ENCODE measurements around the gene MTMR1. TPM values are rescaled to one million over a fixed set of nuclear protein-coding genes. Genes with fewer than 3 reads are reported as not detected.
A peak's percentile ranks its signal among the peaks of the same experiment; 100 is the strongest.

The MTMR1 gene
- total RNA-seq, 4 donors from 2014 or later = 17.6 to 28.4 (median 24.6) TPM

GRCh38 chrX:150765782-150766350, 72.7 kb downstream of the MTMR1 start:
- 90 to 92% methylated on average over 7 to 12 of the region's 19 CpGs for WGBS, 2 donors

GRCh38 chrX:150766351-150767044, 73.3 kb downstream of the MTMR1 start:
- no peak overlapping the region for H3K4me3 ChIP-seq (replicated peaks in 1 of 3)
- intact Hi-C loops (cut with DNase I) = no loop called here
- TF ChIP-seq POLR2A (IDR thresholded peaks at IDR 0.05) = no peak
- TF ChIP-seq CTCF (IDR thresholded peaks at IDR 0.05) = no peak
- no peaks in the 10 kb centered on the region for H3K27me3 ChIP-seq
- H3K36me3 ChIP-seq = no peaks in the 10 kb centered on the region
- no peak for DNase-seq
- 86 to 96% methylated on average over 5 to 11 of the region's 13 CpGs for WGBS, 2 donors
- peaks cover 0 to 5% of the 10 kb centered on the region in 2 donors for H3K4me1 ChIP-seq
- no peaks in the 10 kb centered on the region for H3K9me3 ChIP-seq
- H3K27ac ChIP-seq = no peak overlapping the region

More at GRCh38 chrX:150765782-150766350, 72.7 kb downstream of the MTMR1 start:
- H3K9me3 ChIP-seq = no peaks in the 10 kb centered on the region
- no peaks in the 10 kb centered on the region for H3K36me3 ChIP-seq
- intact Hi-C loops (cut with DNase I) = no loop called here
- H3K27me3 ChIP-seq = no peaks in the 10 kb centered on the region
- H3K27ac ChIP-seq = no peak overlapping the region
- H3K4me1 ChIP-seq = peaks cover 0 to 5% of the 10 kb centered on the region in 2 donors
- TF ChIP-seq POLR2A (IDR thresholded peaks at IDR 0.05) (no peak), CTCF (IDR thresholded peaks at IDR 0.05) (no peak)
- no peak overlapping the region for H3K4me3 ChIP-seq (replicated peaks in 1 of 3)
- no peak for DNase-seq

- no peak overlapping the region for H3K4me3 ChIP-seq (replicated peaks in 1 of 3)
- no peaks in the 10 kb centered on the region for H3K9me3 ChIP-seq
- WGBS, 2 donors = 50% methylated on average over 2 of the region's 9 CpGs; no CpG with 5 or more reads in 1 of the 2 donors
- DNase-seq = peak in 1 of 2 donors; percentile 9
- H3K27ac ChIP-seq = no peak overlapping the region
- TF ChIP-seq POLR2A (IDR thresholded peaks at IDR 0.05) (no peak), CTCF (IDR thresholded peaks at IDR 0.05) (no peak)
- H3K36me3 ChIP-seq = no peaks in the 10 kb centered on the region
- intact Hi-C loops (cut with DNase I) = no loop called here
- H3K4me1 ChIP-seq = peaks cover 0 to 5% of the 10 kb centered on the region in 2 donors
- H3K27me3 ChIP-seq = no peaks in the 10 kb centered on the region
Measured at GRCh38 chrX:150767045-150767395, 73.8 kb downstream of the MTMR1 start.

- TF ChIP-seq CTCF (IDR thresholded peaks at IDR 0.05) (no peak), POLR2A (IDR thresholded peaks at IDR 0.05) (no peak)
- Histone ChIP-seq H3K4me3 (replicated peaks in 1 of 3) (no peak overlapping the region), H3K9me3 (no peaks in the 10 kb centered on the region), H3K27me3 (no peaks in the 10 kb centered on the region), H3K27ac (no peak overlapping the region), H3K36me3 (no peaks in the 10 kb centered on the region), H3K4me1 (peaks cover 0 to 5% of the 10 kb centered on the region in 2 donors)
- intact Hi-C loops (cut with DNase I) = no loop called here
- WGBS, 2 donors = 77 to 100% methylated on average over 1 to 8 of the region's 17 CpGs
- peak in 1 of 2 donors; percentile 18 for DNase-seq
Measured at GRCh38 chrX:150767475-150768131, 74.4 kb downstream of the MTMR1 start.

GRCh38 chrX:150768132-150768485, 74.9 kb downstream of the MTMR1 start:
- Histone ChIP-seq H3K27me3 (no peaks in the 10 kb centered on the region), H3K9me3 (no peaks in the 10 kb centered on the region), H3K4me1 (peaks cover 0 to 5% of the 10 kb centered on the region in 2 donors), H3K27ac (no peak overlapping the region), H3K36me3 (no peaks in the 10 kb centered on the region), H3K4me3 (replicated peaks in 1 of 3) (no peak overlapping the region)
- no peak for DNase-seq
- intact Hi-C loops (cut with DNase I) = no loop called here
- TF ChIP-seq CTCF (IDR thresholded peaks at IDR 0.05) (no peak), POLR2A (IDR thresholded peaks at IDR 0.05) (no peak)
- WGBS, 2 donors = 96 to 97% methylated on average over 8 to 10 of the region's 10 CpGs
